Activated naive CD8-positive, alpha-beta T cell treated with anti-CD3 and anti-CD28 coated beads, Interleukin-2, amount 10 ng/mL, durations not matched to agents 7 days and 5 days (primary cell): ENCODE results near the gene ZNF318. TPM values are rescaled to one million over a fixed set of nuclear protein-coding genes. Genes with fewer than 3 reads are reported as not detected.
"Not testable (repeated sequence)": the region's sequence is repeated elsewhere in the genome, so short reads cannot be mapped to it uniquely, and the experiment has no call there.

ENCODE experiments used
- ATAC-seq: fragments of 150-1000 bp; cut with Tn5 transposase; one replicate; pipeline ENCODE4 v1.10.0; 2021; ENCODE audit warnings: low read depth, moderate library complexity
- POLR2A ChIA-PET: fragments of 350-600 bp; sonication (Branson Sonifier 250); formaldehyde crosslinking; loops from one replicate; lab custom pipeline; 2021; ENCODE audit warnings: antibody characterized with exemption; lab: Charles Lee
- DNase-seq: peaks from one replicate; pipeline ENCODE4 v3.0.0; 2021
- H3K27ac Mint-ChIP-seq: one replicate; pipeline ENCODE4 v1.8.0; 2022; ENCODE audit warnings: mild to moderate bottlenecking, mixed read lengths
- H3K27me3 Mint-ChIP-seq: one replicate; pipeline ENCODE4 v1.8.0; 2022; ENCODE audit warnings: mild to moderate bottlenecking, moderate library complexity, mixed read lengths
- H3K36me3 Mint-ChIP-seq: one replicate; pipeline ENCODE4 v1.8.0; 2021; ENCODE audit warnings: mild to moderate bottlenecking, mixed read lengths
- H3K4me1 Mint-ChIP-seq: one replicate; pipeline ENCODE4 v1.8.0; 2021; ENCODE audit warnings: mixed read lengths
- H3K4me3 Mint-ChIP-seq: one replicate; pipeline ENCODE4 v1.8.0; 2022; ENCODE audit warnings: mild to moderate bottlenecking, moderate library complexity, mixed read lengths
- H3K9me3 Mint-ChIP-seq: one replicate; pipeline ENCODE4 v1.8.0; 2021; ENCODE audit warnings: mixed read lengths
- total RNA-seq, 2 experiments: library from RNA; stranded (reverse); gene quantifications; one replicate each; pipeline ENCODE4 v1.2.3, GENCODE V29; 2021

ZNF318 gene
- total RNA-seq, 2 experiments from 2014 or later: 17.0 to 18.2 TPM

GRCh38 chr6:43346243-43346642 is 23.2 kb downstream of the ZNF318 start:
- H3K9me3 Mint-ChIP-seq, H3K4me3 Mint-ChIP-seq, DNase-seq, H3K27me3 Mint-ChIP-seq, POLR2A ChIA-PET, H3K27ac Mint-ChIP-seq, ATAC-seq, H3K4me1 Mint-ChIP-seq, H3K36me3 Mint-ChIP-seq: not testable (repeated sequence)

DNA sequence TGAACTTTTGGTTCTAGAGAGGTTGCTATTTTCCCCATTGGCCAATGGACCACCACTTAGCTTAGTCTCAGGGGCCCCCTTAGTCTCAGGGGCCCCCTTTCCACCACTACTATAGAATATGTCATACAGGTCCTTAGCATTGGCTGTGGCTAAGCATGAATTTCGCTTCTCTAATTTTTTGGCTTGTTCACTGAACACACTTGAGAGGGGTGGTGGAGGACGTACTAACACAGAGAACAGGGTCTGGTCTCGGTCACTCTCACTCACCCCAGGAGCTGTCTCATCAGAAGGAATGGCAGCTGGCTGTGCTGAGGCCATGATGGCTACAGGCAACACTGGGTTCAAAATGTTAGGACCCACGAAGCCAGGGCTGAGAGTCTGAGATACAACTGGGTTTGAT is 30.3 kb downstream of the ZNF318 start:
- peaks cover 20% of the 10 kb centered on the region for H3K36me3 Mint-ChIP-seq
- no peak overlapping the region for H3K27ac Mint-ChIP-seq
- no peaks in the 10 kb centered on the region for H3K9me3 Mint-ChIP-seq
- POLR2A ChIA-PET: no interaction called here
- H3K4me3 Mint-ChIP-seq: no peak overlapping the region
- peaks cover 6% of the 10 kb centered on the region for H3K4me1 Mint-ChIP-seq
- no peaks in the 10 kb centered on the region for H3K27me3 Mint-ChIP-seq
- DNase-seq (no peak), ATAC-seq (no peak)

DNA sequence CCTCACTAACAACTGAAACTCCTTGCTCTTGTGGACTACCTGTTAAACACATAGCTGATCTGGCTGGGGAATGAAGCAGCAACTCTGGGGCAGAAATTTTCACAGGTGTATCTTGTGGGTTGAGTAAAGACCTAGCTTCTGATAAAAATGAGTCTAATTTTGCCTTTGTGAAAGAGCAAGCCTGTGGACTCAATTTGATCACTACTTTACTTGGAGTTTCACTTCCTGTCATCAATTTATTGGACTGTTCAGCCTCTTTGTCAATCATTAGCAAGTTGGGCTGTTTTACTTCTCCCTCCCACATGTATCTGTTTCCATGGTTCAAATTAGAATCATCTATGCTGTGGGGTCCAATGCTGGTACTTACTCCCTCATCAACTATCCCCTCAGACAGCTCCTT is 31.2 kb downstream of the ZNF318 start:
- POLR2A ChIA-PET: no interaction called here
- Mint-ChIP-seq H3K27ac (no peak overlapping the region), H3K4me3 (no peak overlapping the region), H3K27me3 (no peaks in the 10 kb centered on the region), H3K36me3 (peaks cover 20% of the 10 kb centered on the region), H3K4me1 (peaks cover 6% of the 10 kb centered on the region), H3K9me3 (no peaks in the 10 kb centered on the region)
- DNase-seq: no peak
- ATAC-seq: no peak

GRCh38 chr6:43336382-43336781 is 33.1 kb downstream of the ZNF318 start:
- no peak overlapping the region for H3K27ac Mint-ChIP-seq
- POLR2A ChIA-PET: no interaction called here

GRCh38 chr6:43335469-43335868 is 34.0 kb downstream of the ZNF318 start:
- peaks cover 15% of the 10 kb centered on the region for H3K4me1 Mint-ChIP-seq
- ATAC-seq (no peak), DNase-seq (no peak)
- peaks cover 10% of the 10 kb centered on the region for H3K36me3 Mint-ChIP-seq
- POLR2A ChIA-PET: no interaction called here
- H3K4me3 Mint-ChIP-seq: no peak overlapping the region
- H3K27me3 Mint-ChIP-seq: no peaks in the 10 kb centered on the region
- H3K27ac Mint-ChIP-seq: no peak overlapping the region
- H3K9me3 Mint-ChIP-seq: no peaks in the 10 kb centered on the region

More at GRCh38 chr6:43336382-43336781, 33.1 kb downstream of the ZNF318 start:
- Mint-ChIP-seq H3K4me3 (no peak overlapping the region), H3K9me3 (no peaks in the 10 kb centered on the region), H3K4me1 (peaks cover 11% of the 10 kb centered on the region), H3K27me3 (no peaks in the 10 kb centered on the region), H3K36me3 (peaks cover 14% of the 10 kb centered on the region)
- ATAC-seq (no peak), DNase-seq (no peak)

DNA sequence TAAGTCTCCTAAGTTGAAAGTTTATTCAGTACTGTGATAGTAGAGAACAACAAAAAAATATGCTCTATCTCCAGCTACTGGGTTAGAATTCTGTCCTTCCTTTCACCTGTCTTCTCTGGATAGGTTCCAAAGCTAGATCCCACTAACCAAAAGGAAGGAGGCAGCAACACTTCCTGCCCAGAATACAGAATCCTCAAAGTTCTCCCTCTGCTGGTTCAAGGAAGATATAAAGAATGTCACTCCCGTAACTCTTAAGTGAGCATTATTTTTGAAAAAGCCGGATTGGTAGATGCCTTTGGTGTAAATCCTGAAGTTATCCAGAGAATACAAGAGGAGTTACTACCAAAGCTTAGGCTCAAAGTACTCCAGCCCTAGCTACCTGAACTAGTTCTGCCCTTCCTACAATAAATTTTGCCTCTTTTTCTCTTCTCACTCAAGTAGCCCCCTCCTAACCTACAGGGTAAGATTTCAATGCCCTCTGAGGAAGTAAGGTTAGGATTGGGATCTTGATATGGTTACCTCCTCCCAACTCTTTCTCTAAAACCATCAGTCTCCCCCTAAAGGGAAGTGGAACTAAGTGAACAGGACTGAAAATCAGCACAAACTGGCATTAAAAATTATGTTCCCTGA is 34.9 kb downstream of the ZNF318 start:
- DNase-seq (no peak), ATAC-seq (no peak)
- no peak overlapping the region for H3K4me3 Mint-ChIP-seq
- H3K27me3 Mint-ChIP-seq: no peaks in the 10 kb centered on the region
- H3K9me3 Mint-ChIP-seq: no peaks in the 10 kb centered on the region
- no peak overlapping the region for H3K27ac Mint-ChIP-seq
- peaks cover 3% of the 10 kb centered on the region for H3K36me3 Mint-ChIP-seq
- POLR2A ChIA-PET: interaction anchor here (0.5 to 0.6 kb wide), 2 partner anchors 10 to 88 kb away, joined by 3 to 4 read pairs; no protein-coding TSS in a partner anchor
- peaks cover 15% of the 10 kb centered on the region for H3K4me1 Mint-ChIP-seq

GRCh38 chr6:43331891-43332290 is 37.6 kb downstream of the ZNF318 start:
- Mint-ChIP-seq H3K36me3 (no peaks in the 10 kb centered on the region), H3K4me1 (peaks cover 9% of the 10 kb centered on the region), H3K4me3 (no peak overlapping the region), H3K27ac (no peak overlapping the region), H3K9me3 (no peaks in the 10 kb centered on the region), H3K27me3 (no peaks in the 10 kb centered on the region)
- DNase-seq (no peak), ATAC-seq (no peak)
- POLR2A ChIA-PET: no interaction called here

DNA sequence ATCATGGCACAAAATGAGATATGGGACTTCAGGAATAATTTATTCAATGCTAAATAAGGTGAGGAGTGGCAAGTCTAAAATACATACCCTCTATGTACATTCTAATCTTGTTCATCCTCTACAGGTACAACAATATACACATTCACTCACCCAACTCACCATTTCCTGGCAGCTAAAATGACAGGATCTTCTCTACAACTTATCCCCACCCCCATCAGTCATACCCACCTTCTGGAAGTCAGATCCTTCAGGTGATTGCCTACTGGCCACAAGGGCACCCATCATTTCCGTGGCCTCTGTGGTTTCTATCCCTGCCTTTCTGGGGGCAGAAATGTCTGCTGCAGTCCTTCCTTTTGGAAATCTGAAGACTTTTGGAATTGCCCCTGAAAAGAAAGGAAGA is 38.0 kb downstream of the ZNF318 start:
- no peaks in the 10 kb centered on the region for H3K9me3 Mint-ChIP-seq
- H3K27me3 Mint-ChIP-seq: no peaks in the 10 kb centered on the region
- ATAC-seq (no peak), DNase-seq (no peak)
- no peak overlapping the region for H3K27ac Mint-ChIP-seq
- POLR2A ChIA-PET: no interaction called here
- no peaks in the 10 kb centered on the region for H3K36me3 Mint-ChIP-seq
- no peak overlapping the region for H3K4me3 Mint-ChIP-seq
- peaks cover 9% of the 10 kb centered on the region for H3K4me1 Mint-ChIP-seq

GRCh38 chr6:43328528-43328927 is 40.9 kb downstream of the ZNF318 start:
- Mint-ChIP-seq H3K4me1 (peaks cover 9% of the 10 kb centered on the region), H3K9me3 (no peaks in the 10 kb centered on the region), H3K27ac (no peak overlapping the region), H3K36me3 (no peaks in the 10 kb centered on the region), H3K4me3 (no peak overlapping the region), H3K27me3 (no peaks in the 10 kb centered on the region)
- DNase-seq: no peak
- POLR2A ChIA-PET: interaction anchor here (0.6 kb wide), 1 partner anchor 173 kb away, joined by 3 read pairs; no protein-coding TSS in a partner anchor
- ATAC-seq: no peak

GRCh38 chr6:43325876-43326275 is 43.6 kb downstream of the ZNF318 start:
- Mint-ChIP-seq H3K9me3 (no peaks in the 10 kb centered on the region), H3K27me3 (peaks cover 7% of the 10 kb centered on the region), H3K36me3 (no peaks in the 10 kb centered on the region), H3K27ac (no peak overlapping the region), H3K4me3 (no peak overlapping the region), H3K4me1 (no peaks in the 10 kb centered on the region)
- DNase-seq (no peak), ATAC-seq (no peak)
- POLR2A ChIA-PET: no interaction called here

GRCh38 chr6:43318011-43318410 is 51.4 kb downstream of the ZNF318 start:
- Mint-ChIP-seq H3K4me1 (peaks cover 5% of the 10 kb centered on the region), H3K4me3 (no peak overlapping the region), H3K27ac (no peak overlapping the region), H3K9me3 (no peaks in the 10 kb centered on the region), H3K27me3 (peaks cover 9% of the 10 kb centered on the region), H3K36me3 (no peaks in the 10 kb centered on the region)
- DNase-seq: no peak
- POLR2A ChIA-PET: no interaction called here
- ATAC-seq: no peak

GRCh38 chr6:43313813-43314212 is 55.6 kb downstream of the ZNF318 start:
- Mint-ChIP-seq H3K4me3 (no peak overlapping the region), H3K36me3 (no peaks in the 10 kb centered on the region), H3K4me1 (peaks cover 9% of the 10 kb centered on the region), H3K27me3 (peaks cover 8% of the 10 kb centered on the region), H3K27ac (no peak overlapping the region), H3K9me3 (no peaks in the 10 kb centered on the region)
- DNase-seq: no peak
- ATAC-seq: no peak
- POLR2A ChIA-PET: interaction anchor here (0.5 kb wide), 1 partner anchor 84 kb away, joined by 4 read pairs; no protein-coding TSS in a partner anchor

GRCh38 chr6:43311666-43312065 is 57.8 kb downstream of the ZNF318 start:
- Mint-ChIP-seq H3K27ac (no peak overlapping the region), H3K4me3 (no peak overlapping the region), H3K9me3 (no peaks in the 10 kb centered on the region), H3K27me3 (peaks cover 12% of the 10 kb centered on the region), H3K36me3 (no peaks in the 10 kb centered on the region), H3K4me1 (peaks cover 9% of the 10 kb centered on the region)
- POLR2A ChIA-PET: no interaction called here
- DNase-seq (no peak), ATAC-seq (no peak)

GRCh38 chr6:43310624-43311023 is 58.8 kb downstream of the ZNF318 start:
- DNase-seq: no peak
- Mint-ChIP-seq H3K4me3 (no peak overlapping the region), H3K27me3 (peaks cover 12% of the 10 kb centered on the region), H3K4me1 (peaks cover 7% of the 10 kb centered on the region), H3K27ac (no peak overlapping the region), H3K9me3 (no peaks in the 10 kb centered on the region), H3K36me3 (no peaks in the 10 kb centered on the region)
- no peak for ATAC-seq
- POLR2A ChIA-PET: no interaction called here
